HepG2 (cell line): Measurements from ENCODE around the gene ANKRD29.

Source experiments
- BHLHE40 ChIP-seq: IDR thresholded peaks from 2 replicates; pipeline ENCODE4 v1.6.1; 2011; ENCODE audit warnings: low read length, improper control_type of control experiment
- CEBPB ChIP-seq: IDR thresholded peaks from 2 replicates; pipeline ENCODE4 v1.6.1; 2011; ENCODE audit warnings: low read depth, low read length, improper control_type of control experiment, borderline replicate concordance
- CENPT ChIP-seq: sonication (generic); formaldehyde crosslinking; IDR thresholded peaks from 2 replicates; pipeline ENCODE4 v1.8.0; 2022; ENCODE audit warnings: low read depth, mild to moderate bottlenecking, moderate library complexity, missing genetic modification reagents
- EZH2 ChIP-seq: conservative IDR thresholded peaks from 2 replicates; pipeline ENCODE4 v1.6.1; 2012; ENCODE audit warnings: mild to moderate bottlenecking, low read depth, low read length, moderate library complexity
- FOXK2 ChIP-seq: fragments of 450-650 bp; IDR thresholded peaks from 2 replicates; pipeline ENCODE4 v1.6.1; 2016
- HMG20A ChIP-seq: IDR thresholded peaks from 2 replicates; pipeline ENCODE4 v1.6.1; 2016; ENCODE audit warnings: borderline replicate concordance
- MAX ChIP-seq: IDR thresholded peaks from 2 replicates; pipeline ENCODE4 v1.6.1; 2012; ENCODE audit warnings: inconsistent platforms
- MZF1 ChIP-seq: sonication (generic); formaldehyde crosslinking; IDR thresholded peaks from 2 replicates; pipeline ENCODE4 v1.8.1; 2023; ENCODE audit warnings: mild to moderate bottlenecking, missing genetic modification reagents, borderline replicate concordance
- POLR2A ChIP-seq, 2 experiments: IDR thresholded peaks; 2 replicates each; pipeline ENCODE4 v1.6.1; 2011; ENCODE audit warnings: low read depth in 2 of 2, low read length in 2 of 2, mild to moderate bottlenecking in 1 of 2, moderate library complexity in 1 of 2; ENCODE audit not compliant: insufficient read depth in 1 of 2
- RARG ChIP-seq: sonication (generic); formaldehyde crosslinking; IDR thresholded peaks from 2 replicates; pipeline ENCODE4 v1.4.0; 2020; ENCODE audit warnings: low read depth, mild to moderate bottlenecking, missing genetic modification reagents
- THAP7 ChIP-seq: sonication (generic); formaldehyde crosslinking; IDR thresholded peaks from 2 replicates; pipeline ENCODE4 v1.8.1; 2023; ENCODE audit warnings: mild to moderate bottlenecking, missing genetic modification reagents
- ZNF512 ChIP-seq: sonication (generic); formaldehyde crosslinking; IDR thresholded peaks from 2 replicates; pipeline ENCODE4 v1.4.0; 2020; ENCODE audit warnings: mild to moderate bottlenecking, missing genetic modification reagents
- ZNF740 ChIP-seq: sonication (generic); formaldehyde crosslinking; IDR thresholded peaks from 2 replicates; pipeline ENCODE4 v1.4.0; 2020; ENCODE audit warnings: missing genetic modification reagents

- TF ChIP-seq POLR2A (IDR thresholded peaks at IDR 0.05; ENCODE audit: insufficient read depth in 1 of 2, low read depth in 2 of 2, low read length in 2 of 2) (no peak), CENPT (no peak), MZF1 (no peak), FOXK2 (no peak), BHLHE40 (no peak), ZNF512 (CRISPR knock-in tag) (no peak), MAX (no peak), EZH2 (no peak), HMG20A (CRISPR knock-in tag) (no peak), ZNF740 (CRISPR knock-in tag) (no peak), THAP7 (CRISPR knock-in tag) (no peak), RARG (no peak), CEBPB (no peak)
Measured at GRCh38 chr18:23683671-23684070, 21.0 kb upstream of the ANKRD29 start.
